IMR-90 (cell line): ENCODE measurements around the gene MBNL3. TPM values are rescaled to one million over a fixed set of nuclear protein-coding genes. Genes with fewer than 3 reads are reported as not detected.

Source experiments
- ATAC-seq: fragments of 200-7000 bp; cut with Tn5 transposase; 2 replicates; pipeline ENCODE4 v1.9.1; 2020; ENCODE audit warnings: low read depth, mild to moderate bottlenecking, moderate library complexity
- BruUV-seq: library from RNA; stranded (reverse); fragments of 400-500 nt; replicated peaks from 2 replicates; lab custom pipeline; 2021; lab: Mats Ljungman, UMichigan
- CTCF ChIA-PET: fragments of 300-600 bp; formaldehyde crosslinking; extraction: SDS; loops from one replicate; lab custom pipeline; 2021; ENCODE audit warnings: antibody characterized with exemption; lab: Yijun Ruan, JAX
- POLR2A ChIA-PET: fragments of 300-600 bp; sonication (Branson Sonifier 250); formaldehyde crosslinking; loops from one replicate; lab custom pipeline; 2022; ENCODE audit warnings: antibody characterized with exemption; ENCODE audit not compliant: unreplicated experiment; lab: Charles Lee
- DNase-seq: peaks from one replicate; pipeline ENCODE4 v3.0.0; 2013
- H2AFZ ChIP-seq: replicated peaks from 2 replicates; pipeline ENCODE3; 2013; ENCODE audit warnings: low read length, mild to moderate bottlenecking; ENCODE audit not compliant: poor library complexity
- H2AK5ac ChIP-seq: 2 replicates; pipeline ENCODE4 v1.6.1; 2013; ENCODE audit warnings: low read depth, low read length, inconsistent platforms
- H2AK9ac ChIP-seq: replicated peaks from 2 replicates; pipeline ENCODE3; 2013; ENCODE audit warnings: mild to moderate bottlenecking, low read depth, low read length, moderate library complexity; ENCODE audit not compliant: poor library complexity
- H2BK120ac ChIP-seq: 2 replicates; pipeline ENCODE4 v1.6.1; 2013; ENCODE audit warnings: low read depth, low read length, inconsistent platforms
- H2BK15ac ChIP-seq: 3 replicates; pipeline ENCODE4 v1.6.1; 2013; ENCODE audit warnings: low read depth, low read length, inconsistent platforms
- H2BK20ac ChIP-seq: 2 replicates; pipeline ENCODE4 v1.6.1; 2013; ENCODE audit warnings: low read depth, mild to moderate bottlenecking, inconsistent platforms, low read length, moderate library complexity
- H2BK5ac ChIP-seq: 2 replicates; pipeline ENCODE4 v1.6.1; 2013; ENCODE audit warnings: mild to moderate bottlenecking, low read depth, low read length, inconsistent platforms; ENCODE audit not compliant: poor library complexity, severe bottlenecking
- H3K14ac ChIP-seq: replicated peaks from 2 replicates; pipeline ENCODE4 v1.6.1; 2013; ENCODE audit warnings: low read depth, low read length, inconsistent platforms
- H3K18ac ChIP-seq: 2 replicates; pipeline ENCODE4 v1.6.1; 2013; ENCODE audit warnings: low read depth, low read length, control low read depth
- H3K23ac ChIP-seq: 2 replicates; pipeline ENCODE4 v1.6.1; 2013; ENCODE audit warnings: low read depth, low read length, inconsistent platforms
- H3K27ac ChIP-seq: 2 replicates; pipeline ENCODE4 v1.5.1; 2013; ENCODE audit warnings: mild to moderate bottlenecking, control low read depth, low read length; ENCODE audit not compliant: insufficient read depth
- H3K27me3 ChIP-seq: 2 replicates; pipeline ENCODE4 v1.6.1; 2013; ENCODE audit warnings: low read length; ENCODE audit not compliant: control insufficient read depth, insufficient read depth
- H3K36me3 ChIP-seq: 2 replicates; pipeline ENCODE4 v1.6.1; 2013; ENCODE audit warnings: low read length, mixed read lengths; ENCODE audit not compliant: control insufficient read depth, insufficient read depth
- H3K4ac ChIP-seq: 2 replicates; pipeline ENCODE4 v1.6.1; 2013; ENCODE audit warnings: low read depth, low read length, inconsistent platforms
- H3K4me1 ChIP-seq: 2 replicates; pipeline ENCODE4 v1.6.1; 2013; ENCODE audit warnings: low read length, mixed read lengths; ENCODE audit not compliant: control insufficient read depth, insufficient read depth
- H3K4me2 ChIP-seq: 2 replicates; pipeline ENCODE4 v1.6.1; 2013; ENCODE audit warnings: low read depth, mild to moderate bottlenecking, control low read depth, low read length, moderate library complexity
- H3K4me3 ChIP-seq: 2 replicates; pipeline ENCODE4 v1.5.1; 2013; ENCODE audit warnings: low read depth, mild to moderate bottlenecking, control low read depth, low read length, moderate library complexity; ENCODE audit not compliant: insufficient read depth
- H3K56ac ChIP-seq: 2 replicates; pipeline ENCODE4 v1.6.1; 2013; ENCODE audit warnings: low read length, inconsistent platforms; ENCODE audit not compliant: insufficient read depth; ENCODE audit errors: extremely low read depth
- H3K79me1 ChIP-seq, 2 experiments: 2 replicates each; pipeline ENCODE4 v1.6.1; 2013; ENCODE audit warnings: low read length in 2 of 2, inconsistent platforms in 1 of 2, low read depth in 1 of 2
- H3K9ac ChIP-seq: 2 replicates; pipeline ENCODE4 v1.6.1; 2013; ENCODE audit warnings: low read depth, low read length, control low read depth
- H3K9me1 ChIP-seq: 2 replicates; pipeline ENCODE4 v1.6.1; 2013; ENCODE audit warnings: low read length, inconsistent platforms; ENCODE audit not compliant: insufficient read depth
- H3K9me3 ChIP-seq: 2 replicates; pipeline ENCODE4 v1.6.1; 2013; ENCODE audit warnings: low read length; ENCODE audit not compliant: control insufficient read depth, insufficient read depth
- H4K20me1 ChIP-seq: 2 replicates; pipeline ENCODE4 v1.6.1; 2013; ENCODE audit warnings: low read length, inconsistent platforms; ENCODE audit not compliant: insufficient read depth
- H4K5ac ChIP-seq: 2 replicates; pipeline ENCODE4 v1.6.1; 2013; ENCODE audit warnings: mild to moderate bottlenecking, low read depth, low read length, control low read depth
- H4K8ac ChIP-seq, 2 experiments: 2 replicates each; pipeline ENCODE4 v1.6.1; 2013; ENCODE audit warnings: low read depth in 2 of 2, low read length in 2 of 2, control low read depth in 1 of 2, inconsistent platforms in 1 of 2
- H4K91ac ChIP-seq: 2 replicates; pipeline ENCODE4 v1.6.1; 2013; ENCODE audit warnings: low read depth, low read length, inconsistent platforms; ENCODE audit not compliant: insufficient read depth
- CHD1 ChIP-seq: IDR thresholded peaks from 2 replicates; pipeline ENCODE4 v1.6.1; 2012; ENCODE audit warnings: low read depth, low read length, improper control_type of control experiment
- CTCF ChIP-seq: conservative IDR thresholded peaks from 2 replicates; pipeline ENCODE4 v1.5.1; 2012; ENCODE audit warnings: mild to moderate bottlenecking, low read depth, low read length, improper control_type of control experiment
- ELK1 ChIP-seq: fragments of 150-350 bp; IDR thresholded peaks from 2 replicates; pipeline ENCODE4 v1.6.1; 2016; ENCODE audit warnings: low read depth, mild to moderate bottlenecking, low read length, moderate library complexity, borderline replicate concordance
- MAFK ChIP-seq: IDR thresholded peaks from 2 replicates; pipeline ENCODE4 v1.6.1; 2012; ENCODE audit warnings: low read depth, low read length, improper control_type of control experiment
- MAZ ChIP-seq: IDR thresholded peaks from 2 replicates; pipeline ENCODE4 v1.6.1; 2012; ENCODE audit warnings: low read depth, mild to moderate bottlenecking, low read length, improper control_type of control experiment, moderate library complexity, borderline replicate concordance
- MXI1 ChIP-seq: IDR thresholded peaks from 2 replicates; pipeline ENCODE4 v1.6.1; 2012; ENCODE audit warnings: low read depth, mild to moderate bottlenecking, low read length, moderate library complexity, borderline replicate concordance
- NFE2L2 ChIP-seq: fragments of 150-350 bp; IDR thresholded peaks from 2 replicates; pipeline ENCODE4 v1.6.1; 2016; ENCODE audit warnings: low read depth, mild to moderate bottlenecking, low read length
- RAD21 ChIP-seq: IDR thresholded peaks from 2 replicates; pipeline ENCODE4 v1.6.1; 2012; ENCODE audit warnings: low read length, improper control_type of control experiment
- RCOR1 ChIP-seq: IDR thresholded peaks from 2 replicates; pipeline ENCODE4 v1.6.1; 2012; ENCODE audit warnings: mild to moderate bottlenecking, low read length, improper control_type of control experiment; ENCODE audit not compliant: insufficient replicate concordance
- RFX5 ChIP-seq: IDR thresholded peaks from 2 replicates; pipeline ENCODE4 v1.8.0; 2012; ENCODE audit warnings: low read depth, mild to moderate bottlenecking, low read length, moderate library complexity
- SMC3 ChIP-seq: fragments of 150-350 bp; IDR thresholded peaks from 2 replicates; pipeline ENCODE4 v1.6.1; 2016; ENCODE audit warnings: low read depth, mild to moderate bottlenecking, antibody characterized with exemption, low read length, moderate library complexity
- USF2 ChIP-seq: fragments of 150-350 bp; IDR thresholded peaks from 2 replicates; pipeline ENCODE4 v1.6.1; 2017; ENCODE audit warnings: mild to moderate bottlenecking, antibody characterized with exemption, low read length, low read depth
- WGBS, 2 experiments: methylation state at CpG; one replicate each; pipeline versions ENCODE4 v1.1.5 to v1.1.7; 2013; ENCODE audit warnings: missing lambda C conversion rate in 2 of 2; ENCODE audit not compliant: insufficient read length in 1 of 2; ENCODE audit errors: extremely low coverage in 2 of 2; 5-methylcytosine and 5-hydroxymethylcytosine counted together
- dilution Hi-C: fragments of 300-500 bp; cut with HindIII; formaldehyde crosslinking; loops from one replicate; pipeline ENCODE4 v1.14.3; 2018; ENCODE audit warnings: low sequenced_read_pairs; ENCODE audit not compliant: unreplicated experiment
- in situ Hi-C: fragments of 300-500 bp; cut with MboI; formaldehyde crosslinking; loops from 3 replicates; pipeline ENCODE4 v1.14.3; 2019; ENCODE audit warnings: low sequenced_read_pairs, inconsistent platforms, mixed read lengths
- intact Hi-C: fragments of 100-400 bp; cut with micrococcal nuclease; formaldehyde crosslinking; loops from 2 replicates; pipeline ENCODE4 v1.10.0; 2022
- polyA plus RNA-seq, 3 experiments: library from polyadenylated mRNA; depleted of rRNA; stranded (reverse); fragments of >200 nt; gene quantifications; 2 replicates each; pipeline ENCODE4 v1.2.3, GENCODE V29; 2012; ENCODE audit warnings: low replicate concordance in 1 of 3
- total RNA-seq: library from RNA; depleted of rRNA; stranded (reverse); fragments of >200 nt; gene quantifications from 2 replicates; pipeline ENCODE4 v1.2.3, GENCODE V29; 2012

The MBNL3 gene
- total and polyA plus RNA-seq, 2 of the 4 experiments (the other 2 are of a cell fraction), result 0.32 to 1.1 TPM

- TF ChIP-seq NFE2L2 (no peak), ELK1 (no peak), MAFK (no peak), USF2 (no peak), RFX5 (no peak), CTCF (no peak), MXI1 (no peak), RCOR1 (no peak), CHD1 (no peak), RAD21 (no peak), MAZ (no peak), SMC3 (no peak)
- intact Hi-C loops (no loop called here), in situ Hi-C loops (no loop called here), dilution Hi-C loops (no loop called here)
- Histone ChIP-seq H4K5ac (no peak overlapping the region), H3K4me1 (no peaks in the 10 kb centered on the region), H2BK120ac (no peak overlapping the region), H4K8ac (no peak overlapping the region), H3K56ac (no peak overlapping the region), H2AFZ (no peak overlapping the region), H2BK20ac (no peak overlapping the region), H3K27me3 (no peaks in the 10 kb centered on the region), H3K23ac (no peak overlapping the region), H3K4me3 (no peak overlapping the region), H4K91ac (no peak overlapping the region), H3K27ac (no peak overlapping the region), H4K20me1 (no peaks in the 10 kb centered on the region), H3K36me3 (no peaks in the 10 kb centered on the region), H3K9me1 (no peaks in the 10 kb centered on the region), H2BK5ac (no peak overlapping the region), H3K14ac (no peak overlapping the region), H2AK5ac (no peak overlapping the region), H2AK9ac (no peak overlapping the region), H3K9ac (no peak overlapping the region), H3K79me1 (no peaks in the 10 kb centered on the region), H2BK15ac (no peak overlapping the region), H3K4ac (no peak overlapping the region), H3K9me3 (no peaks in the 10 kb centered on the region), H3K18ac (no peak overlapping the region), H3K4me2 (no peak overlapping the region)
- DNase-seq (no peak), ATAC-seq (no peak)
- POLR2A ChIA-PET, result no interaction called here
- no TSS peak for BruUV-seq
- CTCF ChIA-PET, result no interaction called here
- no CpG with 5 or more reads among the region's 3 CpGs for WGBS, 2 experiments
Observed at GRCh38 chrX:132520213-132520612, 31.4 kb upstream of the MBNL3 start.
